Measurements from ENCODE around the gene CAMK4. TPM values are rescaled to one million over a fixed set of nuclear protein-coding genes. Genes with fewer than 3 reads are reported as not detected.

Gene CAMK4
- total and polyA plus RNA-seq, 2 donors (not counting 1 experiment from before 2014, with no cell fraction given): 0.83 to 5.9 TPM

DNA sequence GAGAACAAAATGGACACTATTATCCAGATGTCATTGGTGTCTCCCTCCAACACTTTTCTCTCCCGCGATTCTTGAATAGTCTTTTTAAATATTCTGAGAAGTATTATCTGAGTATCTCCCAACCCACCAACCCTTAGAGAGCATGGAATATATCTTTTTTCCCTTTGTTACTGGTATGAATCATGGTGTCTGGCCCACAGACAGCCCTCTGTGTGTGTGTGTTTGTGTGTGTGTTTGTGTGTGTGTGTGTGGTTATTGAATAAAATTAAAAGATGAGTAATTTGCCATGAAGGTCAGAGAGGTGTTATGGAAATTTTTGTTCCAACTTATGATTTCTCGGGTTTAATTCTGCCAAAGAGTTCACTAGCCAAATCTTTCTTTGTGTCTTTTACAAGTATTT is 47.7 kb downstream of the CAMK4 start:
- Histone ChIP-seq H3K9me3 (ENCODE audit: control insufficient read depth, insufficient read depth, low read depth, low read length) (no peaks in the 10 kb centered on the region), H3K4me2 (ENCODE audit: extremely low read depth, insufficient read depth, low read length) (no peak overlapping the region), H3K27ac (ENCODE audit: insufficient read depth, low read length) (no peak overlapping the region), H3K4me1 (ENCODE audit: control insufficient read depth, extremely low read depth, insufficient read depth, low read length) (no peaks in the 10 kb centered on the region), H3K36me3 (ENCODE audit: control insufficient read depth, insufficient read depth, low read length) (no peaks in the 10 kb centered on the region), H3K9ac (ENCODE audit: insufficient read depth, low read length) (no peak overlapping the region), H4K20me1 (ENCODE audit: control insufficient read depth, extremely low read depth, insufficient read depth, low read length) (no peaks in the 10 kb centered on the region), H3K4me3 (replicated peaks in 1 of 4; ENCODE audit: control extremely low read depth in 1 of 4, insufficient read depth in 1 of 4, low read depth in 3 of 4, low read length in 4 of 4) (no peak overlapping the region), H2AFZ (ENCODE audit: low read length) (no peak overlapping the region), H3K27me3 (ENCODE audit: control insufficient read depth, insufficient read depth, low read length) (no peaks in the 10 kb centered on the region), H3K79me2 (ENCODE audit: control insufficient read depth, insufficient read depth, low read length) (no peaks in the 10 kb centered on the region)
- TF ChIP-seq EZH2 (IDR thresholded peaks at IDR 0.05; ENCODE audit: low read length, missing control alignments) (no peak), CTCF (conservative IDR thresholded peaks at IDR 0.05 in 1 of 2, IDR thresholded peaks at IDR 0.05 in 1 of 2; ENCODE audit: low read depth in 1 of 2, low read length in 2 of 2) (no peak)
- DNase-seq (ENCODE audit: low read depth in 2 of 2): peak in 1 of 2 donors; percentile 68

DNA sequence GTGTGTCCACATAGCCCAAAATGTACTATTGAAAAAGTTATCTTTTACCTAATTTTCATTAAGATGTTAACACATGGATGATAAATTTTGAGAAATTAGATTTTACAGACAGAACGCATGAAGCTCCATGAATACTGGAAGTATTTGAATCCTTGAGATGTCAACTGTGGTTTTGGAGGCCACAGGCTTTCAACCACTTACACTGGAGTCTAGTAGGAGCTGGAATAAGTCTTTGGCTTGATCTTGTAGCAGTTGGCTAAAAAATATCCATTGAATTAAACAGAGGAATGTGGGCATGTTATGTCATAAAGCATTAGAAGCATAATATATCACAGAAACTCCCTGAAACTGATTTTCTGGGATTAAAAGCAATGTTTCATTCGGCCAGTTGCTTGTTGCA is 52.9 kb downstream of the CAMK4 start:
- DNase-seq (ENCODE audit: low read depth in 2 of 2): peak in 1 of 2 donors; percentile 72
- H3K36me3 ChIP-seq (ENCODE audit: control insufficient read depth, insufficient read depth, low read length): no peaks in the 10 kb centered on the region
- H2AFZ ChIP-seq (ENCODE audit: low read length): no peak overlapping the region
- no peaks in the 10 kb centered on the region for H3K9me3 ChIP-seq (ENCODE audit: control insufficient read depth, insufficient read depth, low read depth, low read length)
- H3K4me2 ChIP-seq (ENCODE audit: extremely low read depth, insufficient read depth, low read length): no peak overlapping the region
- no peaks in the 10 kb centered on the region for H4K20me1 ChIP-seq (ENCODE audit: control insufficient read depth, extremely low read depth, insufficient read depth, low read length)
- H3K4me1 ChIP-seq (ENCODE audit: control insufficient read depth, extremely low read depth, insufficient read depth, low read length): no peaks in the 10 kb centered on the region
- no peak overlapping the region for H3K9ac ChIP-seq (ENCODE audit: insufficient read depth, low read length)
- no peaks in the 10 kb centered on the region for H3K27me3 ChIP-seq (ENCODE audit: control insufficient read depth, insufficient read depth, low read length)
- H3K79me2 ChIP-seq (ENCODE audit: control insufficient read depth, insufficient read depth, low read length): no peaks in the 10 kb centered on the region
- H3K4me3 ChIP-seq (replicated peaks in 1 of 4; ENCODE audit: control extremely low read depth in 1 of 4, insufficient read depth in 1 of 4, low read depth in 3 of 4, low read length in 4 of 4): no peak overlapping the region
- no peak overlapping the region for H3K27ac ChIP-seq (ENCODE audit: insufficient read depth, low read length)
- TF ChIP-seq EZH2 (IDR thresholded peaks at IDR 0.05; ENCODE audit: low read length, missing control alignments) (no peak), CTCF (conservative IDR thresholded peaks at IDR 0.05 in 1 of 2, IDR thresholded peaks at IDR 0.05 in 1 of 2; ENCODE audit: low read depth in 1 of 2, low read length in 2 of 2) (no peak)

DNA sequence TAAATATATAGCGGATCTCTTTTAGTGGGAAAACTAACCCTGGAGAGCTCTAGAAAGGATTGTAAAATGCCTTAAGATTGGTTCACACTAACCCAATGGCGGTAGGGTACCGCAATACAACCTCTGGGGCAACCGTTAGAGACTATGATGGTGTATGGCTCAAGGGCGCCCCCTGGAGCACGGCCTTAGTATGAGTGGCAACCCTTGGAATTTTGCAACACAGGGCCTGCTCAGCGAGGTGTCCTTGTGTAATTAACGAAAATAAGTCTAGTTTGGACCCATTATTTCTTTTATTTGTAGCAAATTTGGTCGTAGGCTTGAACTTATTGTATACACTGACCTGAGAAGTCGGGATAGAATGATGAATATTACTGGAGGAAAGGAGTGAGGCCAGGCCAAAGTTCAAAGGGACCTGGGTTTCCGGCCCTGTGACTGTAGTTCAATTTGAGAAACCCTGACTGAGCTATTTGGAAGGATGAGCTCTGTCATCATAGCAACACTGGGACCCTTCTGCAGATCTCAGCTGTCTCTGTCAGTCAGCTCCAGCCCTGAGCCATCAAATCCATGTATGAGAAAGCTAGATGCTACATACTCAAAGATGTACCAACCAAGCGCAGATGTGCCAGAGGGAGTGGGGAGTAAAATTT is 54.8 kb downstream of the CAMK4 start:
- H3K4me3 ChIP-seq (replicated peaks in 1 of 4; ENCODE audit: control extremely low read depth in 1 of 4, insufficient read depth in 1 of 4, low read depth in 3 of 4, low read length in 4 of 4): no peak overlapping the region
- H3K27ac ChIP-seq (ENCODE audit: insufficient read depth, low read length): no peak overlapping the region
- DNase-seq (ENCODE audit: low read depth in 2 of 2): peak; percentile 32 to 40
- H3K27me3 ChIP-seq (ENCODE audit: control insufficient read depth, insufficient read depth, low read length): no peaks in the 10 kb centered on the region
- H3K9me3 ChIP-seq (ENCODE audit: control insufficient read depth, insufficient read depth, low read depth, low read length): no peaks in the 10 kb centered on the region
- no peaks in the 10 kb centered on the region for H4K20me1 ChIP-seq (ENCODE audit: control insufficient read depth, extremely low read depth, insufficient read depth, low read length)
- H3K36me3 ChIP-seq (ENCODE audit: control insufficient read depth, insufficient read depth, low read length): no peaks in the 10 kb centered on the region
- no peak overlapping the region for H2AFZ ChIP-seq (ENCODE audit: low read length)
- H3K9ac ChIP-seq (ENCODE audit: insufficient read depth, low read length): no peak overlapping the region
- H3K79me2 ChIP-seq (ENCODE audit: control insufficient read depth, insufficient read depth, low read length): no peaks in the 10 kb centered on the region
- TF ChIP-seq CTCF (conservative IDR thresholded peaks at IDR 0.05 in 1 of 2, IDR thresholded peaks at IDR 0.05 in 1 of 2; ENCODE audit: low read depth in 1 of 2, low read length in 2 of 2) (peak; percentile 48 to 67), EZH2 (IDR thresholded peaks at IDR 0.05; ENCODE audit: low read length, missing control alignments) (no peak)
- H3K4me2 ChIP-seq (ENCODE audit: extremely low read depth, insufficient read depth, low read length): no peak overlapping the region
- no peaks in the 10 kb centered on the region for H3K4me1 ChIP-seq (ENCODE audit: control insufficient read depth, extremely low read depth, insufficient read depth, low read length)

Data from fibroblast of lung (primary cell).